ENCODE results near the gene WNK2.

DNA sequence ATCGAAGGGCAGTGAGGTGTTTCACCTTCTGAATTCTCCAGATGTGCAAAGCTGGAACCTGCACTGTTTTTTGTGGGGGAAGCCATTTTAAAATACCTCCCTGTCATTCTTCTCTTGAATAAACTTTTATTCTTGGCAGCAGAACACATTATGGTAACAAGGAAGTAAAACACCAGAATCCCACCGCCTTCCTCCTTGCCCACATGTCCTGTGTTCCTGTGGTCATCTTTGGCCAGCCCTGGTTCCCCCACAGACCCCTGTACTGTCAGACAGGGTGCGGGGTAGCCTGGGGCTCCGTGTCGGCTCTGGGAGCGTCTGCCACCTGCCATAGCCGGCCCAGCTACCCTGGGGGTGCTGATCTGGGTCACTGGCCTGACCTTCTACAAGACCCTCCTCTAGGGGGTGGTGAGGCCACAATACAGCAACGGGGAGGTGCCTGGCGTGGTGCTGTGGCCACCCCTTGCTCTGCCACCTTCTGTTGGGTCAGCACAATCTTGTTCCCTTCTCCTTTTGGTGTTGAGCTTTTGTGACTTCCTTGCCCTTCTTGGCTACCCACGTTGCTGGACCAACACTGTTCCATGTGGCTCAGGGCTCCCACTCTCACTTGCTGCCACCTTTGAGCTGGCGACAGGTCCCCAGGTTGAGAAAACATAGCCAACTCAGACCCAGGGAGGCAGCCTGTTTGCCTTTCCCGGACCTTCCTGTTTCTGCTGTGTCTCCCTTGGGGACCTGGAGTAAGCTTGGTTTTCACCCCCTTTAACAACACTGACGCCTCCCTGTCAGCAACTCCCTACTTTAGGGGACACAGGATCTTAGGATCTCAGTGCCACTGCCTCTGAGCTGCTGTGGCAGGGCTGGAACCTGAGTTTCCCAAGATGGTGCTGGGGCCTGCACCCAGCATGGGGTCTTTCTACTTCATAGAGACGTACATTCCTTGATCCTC, 4.8 kb downstream of the WNK2 start:
- TF ChIP-seq, protein P1, sequence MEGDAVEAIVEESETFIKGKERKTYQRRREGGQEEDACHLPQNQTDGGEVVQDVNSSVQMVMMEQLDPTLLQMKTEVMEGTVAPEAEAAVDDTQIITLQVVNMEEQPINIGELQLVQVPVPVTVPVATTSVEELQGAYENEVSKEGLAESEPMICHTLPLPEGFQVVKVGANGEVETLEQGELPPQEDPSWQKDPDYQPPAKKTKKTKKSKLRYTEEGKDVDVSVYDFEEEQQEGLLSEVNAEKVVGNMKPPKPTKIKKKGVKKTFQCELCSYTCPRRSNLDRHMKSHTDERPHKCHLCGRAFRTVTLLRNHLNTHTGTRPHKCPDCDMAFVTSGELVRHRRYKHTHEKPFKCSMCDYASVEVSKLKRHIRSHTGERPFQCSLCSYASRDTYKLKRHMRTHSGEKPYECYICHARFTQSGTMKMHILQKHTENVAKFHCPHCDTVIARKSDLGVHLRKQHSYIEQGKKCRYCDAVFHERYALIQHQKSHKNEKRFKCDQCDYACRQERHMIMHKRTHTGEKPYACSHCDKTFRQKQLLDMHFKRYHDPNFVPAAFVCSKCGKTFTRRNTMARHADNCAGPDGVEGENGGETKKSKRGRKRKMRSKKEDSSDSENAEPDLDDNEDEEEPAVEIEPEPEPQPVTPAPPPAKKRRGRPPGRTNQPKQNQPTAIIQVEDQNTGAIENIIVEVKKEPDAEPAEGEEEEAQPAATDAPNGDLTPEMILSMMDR (IDR thresholded peaks at IDR 0.05), result no peak
- TF ChIP-seq POLR2A (IDR thresholded peaks at IDR 0.05), result no peak
